Stomach (tissue), 4 donors: ENCODE data around the gene ABCA13.

Source experiments
- EP300 ChIP-seq: sonication (generic); formaldehyde crosslinking; IDR thresholded peaks from one replicate; pipeline ENCODE4 v1.6.1; 2017; ENCODE audit warnings: antibody characterized with exemption
- POLR2A ChIP-seq, 4 donors: fragments of 450-650 bp; IDR thresholded peaks; one replicate each; pipeline ENCODE4 v1.6.1; 2016; ENCODE audit warnings: antibody characterized with exemption in 4 of 4, control low read depth in 2 of 4, mild to moderate bottlenecking in 1 of 4, moderate library complexity in 1 of 4
- POLR2AphosphoS5 ChIP-seq, 3 donors: sonication (generic); formaldehyde crosslinking; IDR thresholded peaks; one replicate each; pipeline ENCODE4 v1.6.1; 2016; ENCODE audit warnings: antibody characterized with exemption in 3 of 3
- TF ChIP-seq, protein P1 (sequence below), 7 experiments: fragments of 450-650 bp in 4 of 7; fragments of 200-600 bp in 3 of 7; sonication (generic) in 3 of 7; IDR thresholded peaks; one replicate each; pipeline ENCODE4 v1.5.1; 2016 to 2019; ENCODE audit warnings: antibody characterized with exemption in 7 of 7, control low read depth in 2 of 7, mild to moderate bottlenecking in 1 of 7

- TF ChIP-seq, protein P1, sequence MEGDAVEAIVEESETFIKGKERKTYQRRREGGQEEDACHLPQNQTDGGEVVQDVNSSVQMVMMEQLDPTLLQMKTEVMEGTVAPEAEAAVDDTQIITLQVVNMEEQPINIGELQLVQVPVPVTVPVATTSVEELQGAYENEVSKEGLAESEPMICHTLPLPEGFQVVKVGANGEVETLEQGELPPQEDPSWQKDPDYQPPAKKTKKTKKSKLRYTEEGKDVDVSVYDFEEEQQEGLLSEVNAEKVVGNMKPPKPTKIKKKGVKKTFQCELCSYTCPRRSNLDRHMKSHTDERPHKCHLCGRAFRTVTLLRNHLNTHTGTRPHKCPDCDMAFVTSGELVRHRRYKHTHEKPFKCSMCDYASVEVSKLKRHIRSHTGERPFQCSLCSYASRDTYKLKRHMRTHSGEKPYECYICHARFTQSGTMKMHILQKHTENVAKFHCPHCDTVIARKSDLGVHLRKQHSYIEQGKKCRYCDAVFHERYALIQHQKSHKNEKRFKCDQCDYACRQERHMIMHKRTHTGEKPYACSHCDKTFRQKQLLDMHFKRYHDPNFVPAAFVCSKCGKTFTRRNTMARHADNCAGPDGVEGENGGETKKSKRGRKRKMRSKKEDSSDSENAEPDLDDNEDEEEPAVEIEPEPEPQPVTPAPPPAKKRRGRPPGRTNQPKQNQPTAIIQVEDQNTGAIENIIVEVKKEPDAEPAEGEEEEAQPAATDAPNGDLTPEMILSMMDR (IDR thresholded peaks at IDR 0.05) = no peak
- TF ChIP-seq POLR2A (IDR thresholded peaks at IDR 0.05) (no peak), EP300 (no peak), POLR2AphosphoS5 (IDR thresholded peaks at IDR 0.05) (no peak)
Observed at GRCh38 chr7:48286836-48287235, 115.6 kb downstream of the ABCA13 start.
